ENCODE data around the gene TRIM56.
"Not testable (repeated sequence)": the region's sequence is repeated elsewhere in the genome, so short reads cannot be mapped to it uniquely, and the experiment has no call there.

TRIM56 gene

GRCh38 chr7:101089876-101090275 lies 4.6 kb downstream of the TRIM56 start:
- DNase-seq (ENCODE audit: low read depth in 2 of 2, low spot score in 1 of 2) = no peak

GRCh38 chr7:101092266-101092905 lies 7.1 kb downstream of the TRIM56 start:
- not testable (repeated sequence) for DNase-seq (ENCODE audit: low read depth in 2 of 2, low spot score in 1 of 2)

DNA sequence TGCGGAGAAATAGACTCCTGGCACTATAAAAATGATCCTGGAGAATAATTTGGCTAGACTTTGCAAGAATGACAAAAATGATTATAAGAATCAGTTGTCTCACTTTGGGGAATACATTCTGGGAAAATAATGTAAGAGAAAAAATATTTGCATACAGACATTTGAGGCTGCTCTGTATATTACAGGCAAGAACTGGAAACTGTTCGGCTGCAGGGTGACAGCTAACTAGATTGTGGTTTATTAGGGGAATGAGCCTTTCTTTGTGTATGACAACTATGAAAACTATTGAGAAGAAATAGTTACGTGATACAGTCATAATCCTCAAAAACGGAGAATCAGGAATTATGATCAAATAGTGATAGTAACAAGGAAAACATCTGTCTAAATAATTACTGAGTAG lies 8.6 kb downstream of the TRIM56 start:
- no peak for DNase-seq (ENCODE audit: low read depth in 2 of 2, low spot score in 1 of 2)

- no peak for DNase-seq (ENCODE audit: low read depth in 2 of 2, low spot score in 1 of 2)
These were observed 9.1 kb downstream of the TRIM56 start for GRCh38 chr7:101094376-101094775.

- DNase-seq (ENCODE audit: low read depth in 2 of 2, low spot score in 1 of 2) = no peak
These were observed 9.6 kb downstream of the TRIM56 start for GRCh38 chr7:101094791-101095375.

DNA sequence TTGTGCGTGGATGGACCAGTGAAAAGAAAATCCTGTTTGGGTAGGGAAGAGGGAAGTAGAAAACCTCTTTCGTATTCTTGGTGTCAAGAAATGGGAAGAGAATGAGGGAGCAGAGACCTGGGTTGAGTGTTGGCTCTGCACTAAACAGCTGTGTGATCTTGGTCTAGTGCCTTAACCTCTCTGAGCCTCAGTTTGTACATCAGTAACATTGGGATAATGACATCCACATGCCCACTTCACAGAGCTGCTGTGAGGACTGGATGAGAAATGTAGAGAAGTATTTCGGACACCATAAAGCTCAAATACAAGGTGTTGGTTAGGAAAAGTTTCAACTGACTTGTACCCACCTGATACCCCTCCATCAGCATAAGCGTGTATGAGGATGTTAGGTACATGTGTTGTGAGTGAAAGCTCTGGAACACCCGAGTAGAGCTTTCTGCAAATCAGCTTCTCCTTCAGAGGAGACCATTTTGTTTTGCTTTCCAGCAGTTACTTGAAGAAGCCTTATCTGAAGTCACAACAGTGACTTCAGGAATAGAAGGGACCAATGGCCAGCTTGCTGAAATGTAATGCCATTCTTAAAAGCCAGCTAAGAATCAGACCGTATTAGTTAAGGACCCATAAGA lies 11.2 kb downstream of the TRIM56 start:
- DNase-seq (ENCODE audit: low read depth in 2 of 2, low spot score in 1 of 2) = no peak

DNA sequence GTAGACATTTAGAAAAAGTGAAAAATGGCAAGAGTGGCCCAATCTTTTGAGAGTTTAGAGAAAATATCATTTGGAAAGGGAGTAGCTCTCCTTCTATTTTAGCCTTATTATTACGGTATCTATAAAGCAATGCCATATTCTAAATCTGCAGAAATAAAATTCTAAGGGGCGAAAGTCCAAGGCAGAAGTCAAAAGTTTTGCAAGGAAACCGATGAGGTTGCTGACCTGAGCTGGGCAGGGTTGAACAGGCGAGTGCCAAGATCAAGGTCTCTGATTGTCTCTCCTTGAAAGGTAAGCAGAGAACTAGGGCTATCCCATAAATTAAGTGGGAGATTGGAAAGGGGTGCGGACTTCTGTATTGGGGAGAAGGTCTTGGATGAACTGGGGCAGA lies 11.7 kb downstream of the TRIM56 start:
- DNase-seq (ENCODE audit: low read depth in 2 of 2, low spot score in 1 of 2) = no peak

GRCh38 chr7:101097561-101097960 lies 12.3 kb downstream of the TRIM56 start:
- no peak for DNase-seq (ENCODE audit: low read depth in 2 of 2, low spot score in 1 of 2)

GRCh38 chr7:101099969-101100781 lies 14.9 kb downstream of the TRIM56 start:
- peak in 1 of 2 donors; percentile 28 for DNase-seq (ENCODE audit: low read depth in 2 of 2, low spot score in 1 of 2)

DNA sequence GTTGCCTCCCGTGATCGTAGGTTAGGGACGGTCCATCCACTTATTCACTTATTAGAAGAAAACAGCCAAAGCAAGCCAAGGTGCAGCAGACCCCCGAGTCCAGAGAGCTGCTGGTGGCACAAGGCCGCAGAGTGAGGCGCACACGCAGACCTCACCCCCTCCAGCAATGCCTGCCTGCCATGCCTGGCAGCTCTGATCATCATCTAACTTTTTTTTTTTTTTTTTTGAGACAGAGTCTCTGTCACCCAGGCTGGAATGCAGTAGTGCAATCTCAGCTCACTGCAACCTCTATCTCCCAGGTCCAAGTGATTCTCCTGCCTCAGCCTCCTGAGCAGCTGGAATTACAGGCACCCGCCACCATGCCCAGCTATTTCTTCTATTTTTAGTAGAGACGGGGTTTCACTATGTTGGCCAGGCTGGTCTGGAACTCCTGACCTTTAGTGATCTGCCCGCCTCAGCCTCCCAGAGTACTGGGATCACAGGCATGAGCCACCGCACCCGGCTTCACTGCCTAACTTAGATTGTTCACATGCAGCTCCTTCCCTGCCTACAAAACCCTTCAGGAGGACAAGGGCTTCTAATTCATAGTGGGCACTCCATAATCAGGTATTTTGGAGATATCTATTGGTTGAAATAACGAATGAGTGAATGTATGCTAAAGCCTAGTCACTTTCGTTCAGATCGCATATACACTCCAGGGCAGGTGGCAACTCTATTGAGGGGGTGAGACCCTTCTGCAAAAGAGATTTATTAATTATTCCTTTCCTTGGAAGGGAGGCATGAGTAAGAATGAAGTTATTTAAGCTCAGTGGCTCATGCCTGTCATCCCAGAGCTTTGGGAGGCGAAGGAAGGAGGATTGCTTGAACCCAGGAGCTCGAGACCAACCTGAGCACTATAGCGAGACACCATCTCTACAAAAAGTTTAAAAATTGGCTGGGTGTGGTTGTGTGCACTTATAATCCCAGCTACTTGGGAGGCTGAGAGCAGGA lies 15.9 kb downstream of the TRIM56 start:
- DNase-seq (ENCODE audit: low read depth in 2 of 2, low spot score in 1 of 2) = no peak

DNA sequence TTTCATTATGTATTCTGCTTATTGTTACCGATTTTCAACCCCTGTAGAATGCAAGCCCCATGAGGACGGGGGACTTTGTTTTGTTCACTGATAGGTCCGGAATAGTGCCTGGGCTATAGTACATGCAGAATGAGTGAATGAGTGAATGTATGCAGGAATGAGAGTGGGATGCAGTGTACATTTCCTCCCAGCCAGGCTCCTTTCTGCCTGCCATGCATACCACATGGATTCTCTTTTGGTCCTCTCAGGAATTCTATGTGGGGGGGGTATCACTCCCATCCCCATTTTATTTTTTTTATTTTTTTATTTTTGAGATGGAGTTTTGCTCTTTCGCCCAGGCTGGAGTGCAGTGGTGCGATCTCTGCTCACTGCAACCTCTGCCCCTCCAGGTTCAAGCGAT lies 16.7 kb downstream of the TRIM56 start:
- DNase-seq (ENCODE audit: low read depth in 2 of 2, low spot score in 1 of 2) = no peak

- DNase-seq (ENCODE audit: low read depth in 2 of 2, low spot score in 1 of 2) = not testable (repeated sequence)
These were observed 18.4 kb downstream of the TRIM56 start for GRCh38 chr7:101103701-101104100.

- DNase-seq (ENCODE audit: low read depth in 2 of 2, low spot score in 1 of 2) = no peak
These were observed 19.0 kb downstream of the TRIM56 start for GRCh38 chr7:101104193-101104713.

DNA sequence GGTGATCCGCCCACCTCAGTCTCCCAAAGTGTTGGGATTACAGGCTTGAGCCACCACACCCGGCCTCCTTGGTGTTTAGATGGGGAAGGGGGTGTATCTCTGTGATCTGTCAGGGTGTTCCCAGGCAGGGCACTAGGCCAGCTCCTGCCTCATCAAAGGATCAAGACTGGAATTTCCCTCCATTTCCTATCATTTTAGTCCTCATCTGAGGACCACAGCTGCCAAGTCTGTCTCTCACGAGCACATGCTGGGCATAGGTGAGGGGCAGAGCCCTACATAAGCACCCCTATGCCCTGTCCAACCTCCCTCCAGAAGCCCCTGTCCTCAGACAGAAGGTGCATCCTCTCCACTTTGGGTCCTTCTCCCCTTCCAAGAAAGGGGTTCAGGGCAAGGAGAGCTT lies 19.5 kb downstream of the TRIM56 start:
- DNase-seq (ENCODE audit: low read depth in 2 of 2, low spot score in 1 of 2) = no peak

DNA sequence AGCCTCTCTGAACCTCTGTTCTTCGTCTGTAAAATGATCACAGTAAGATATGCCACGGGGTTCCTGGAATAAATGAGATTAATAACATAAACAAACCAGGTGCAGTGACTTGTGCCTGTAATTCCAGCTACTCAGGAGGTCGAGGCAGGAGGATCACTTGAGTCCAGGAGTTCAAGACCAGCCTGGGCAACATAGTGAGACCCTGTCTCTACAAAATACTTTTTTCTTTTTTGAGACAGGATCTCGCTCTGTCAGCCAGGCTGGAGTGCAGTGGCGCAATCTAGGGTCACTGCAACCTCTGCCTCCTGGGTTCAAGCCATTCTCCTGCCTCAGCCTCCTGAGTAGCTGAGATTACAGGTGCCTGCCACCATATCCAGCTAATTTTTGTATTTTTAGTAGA lies 20.0 kb downstream of the TRIM56 start:
- DNase-seq (ENCODE audit: low read depth in 2 of 2, low spot score in 1 of 2) = not testable (repeated sequence)

- no peak for DNase-seq (ENCODE audit: low read depth in 2 of 2, low spot score in 1 of 2)
These were observed 21.1 kb downstream of the TRIM56 start for GRCh38 chr7:101106386-101106785.

DNA sequence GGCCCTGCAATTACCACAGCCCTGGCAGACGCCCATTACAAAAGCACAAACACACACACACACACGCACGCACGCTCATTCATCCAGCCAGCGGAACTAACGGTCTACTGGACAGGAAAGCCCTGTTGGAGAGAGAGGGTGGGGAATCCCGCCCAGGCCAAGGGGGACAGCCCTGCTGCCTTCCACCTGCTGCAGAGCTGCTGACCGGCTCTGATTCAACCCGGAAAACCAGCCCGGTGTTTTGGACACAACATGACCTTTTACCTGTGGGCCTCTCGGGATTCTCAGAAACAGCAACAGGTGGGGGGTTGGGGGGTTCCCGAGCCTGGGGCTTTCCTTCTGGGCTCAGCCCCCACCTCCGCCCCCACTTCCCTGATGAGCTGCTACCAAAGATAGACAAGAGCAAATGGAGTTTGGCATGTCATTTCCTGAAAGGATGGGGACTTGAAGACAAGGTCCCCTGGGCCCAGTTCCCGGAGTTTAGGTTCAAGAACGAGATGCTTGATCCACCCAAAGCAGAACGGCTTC lies 23.1 kb downstream of the TRIM56 start:
- no peak for DNase-seq (ENCODE audit: low read depth in 2 of 2, low spot score in 1 of 2)

DNA sequence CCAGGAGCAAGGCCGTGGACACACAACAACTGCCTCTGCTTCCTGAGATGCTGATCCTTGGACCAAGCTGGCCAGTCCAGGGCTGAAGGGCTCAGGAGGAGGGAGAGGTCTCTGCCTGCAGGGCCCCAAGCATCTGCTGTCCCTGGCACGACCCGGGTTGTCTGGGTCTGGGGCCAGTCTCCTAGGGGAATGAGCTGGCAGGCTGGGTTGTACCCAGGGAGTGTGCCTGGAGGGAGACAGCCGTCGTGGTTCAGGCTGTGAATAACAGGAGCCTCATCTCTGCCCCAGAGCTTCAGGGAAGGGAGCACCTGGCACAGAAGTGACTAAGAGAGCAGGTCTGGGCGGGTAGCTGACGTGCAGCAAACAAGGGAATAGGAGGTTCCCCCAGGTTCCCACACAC lies 23.7 kb downstream of the TRIM56 start:
- no peak for DNase-seq (ENCODE audit: low read depth in 2 of 2, low spot score in 1 of 2)

DNA sequence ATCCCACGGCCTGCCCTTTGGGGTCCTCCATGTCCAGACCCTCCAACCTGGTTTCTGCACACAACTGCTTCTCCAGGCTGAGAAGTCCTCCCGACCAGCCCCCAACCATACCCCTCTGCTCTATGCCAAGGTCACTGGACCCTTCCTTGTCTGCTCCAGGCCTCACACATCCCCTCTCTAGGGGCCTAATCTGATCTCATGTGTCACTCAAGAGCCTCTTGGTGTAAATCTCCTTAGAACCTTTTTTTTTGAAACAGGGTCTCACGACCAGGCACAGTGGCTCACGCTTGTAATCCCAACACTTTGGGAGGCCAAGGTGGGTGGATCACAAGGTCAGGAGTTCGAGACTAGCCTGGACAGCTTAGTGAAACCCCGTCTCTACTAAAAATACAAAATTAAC lies 24.1 kb downstream of the TRIM56 start:
- no peak for DNase-seq (ENCODE audit: low read depth in 2 of 2, low spot score in 1 of 2)

GRCh38 chr7:101111261-101111660 lies 26.0 kb downstream of the TRIM56 start:
- no peak for DNase-seq (ENCODE audit: low read depth in 2 of 2, low spot score in 1 of 2)

All from stimulated activated CD8-positive, alpha-beta memory T cell treated with anti-CD3 and anti-CD28 coated beads, Interleukin-4, amount 100 ng/mL, for 1 hour (primary cell).